ENCODE results near the gene ABLIM1. TPM values are rescaled to one million over a fixed set of nuclear protein-coding genes. Genes with fewer than 3 reads are reported as not detected.

Gene ABLIM1
- total and polyA plus RNA-seq, 2 donors (not counting 1 experiment from before 2014, with no cell fraction given) = 5.3 to 13.6 TPM

- TF ChIP-seq, protein P1, sequence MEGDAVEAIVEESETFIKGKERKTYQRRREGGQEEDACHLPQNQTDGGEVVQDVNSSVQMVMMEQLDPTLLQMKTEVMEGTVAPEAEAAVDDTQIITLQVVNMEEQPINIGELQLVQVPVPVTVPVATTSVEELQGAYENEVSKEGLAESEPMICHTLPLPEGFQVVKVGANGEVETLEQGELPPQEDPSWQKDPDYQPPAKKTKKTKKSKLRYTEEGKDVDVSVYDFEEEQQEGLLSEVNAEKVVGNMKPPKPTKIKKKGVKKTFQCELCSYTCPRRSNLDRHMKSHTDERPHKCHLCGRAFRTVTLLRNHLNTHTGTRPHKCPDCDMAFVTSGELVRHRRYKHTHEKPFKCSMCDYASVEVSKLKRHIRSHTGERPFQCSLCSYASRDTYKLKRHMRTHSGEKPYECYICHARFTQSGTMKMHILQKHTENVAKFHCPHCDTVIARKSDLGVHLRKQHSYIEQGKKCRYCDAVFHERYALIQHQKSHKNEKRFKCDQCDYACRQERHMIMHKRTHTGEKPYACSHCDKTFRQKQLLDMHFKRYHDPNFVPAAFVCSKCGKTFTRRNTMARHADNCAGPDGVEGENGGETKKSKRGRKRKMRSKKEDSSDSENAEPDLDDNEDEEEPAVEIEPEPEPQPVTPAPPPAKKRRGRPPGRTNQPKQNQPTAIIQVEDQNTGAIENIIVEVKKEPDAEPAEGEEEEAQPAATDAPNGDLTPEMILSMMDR (conservative IDR thresholded peaks at IDR 0.05 in 1 of 2, IDR thresholded peaks at IDR 0.05 in 1 of 2; ENCODE audit: low read depth in 1 of 2, low read length in 2 of 2) = no peak
- no peak for TF ChIP-seq EZH2 (IDR thresholded peaks at IDR 0.05; ENCODE audit: low read length, missing control alignments)
- no peak overlapping the region for H2AFZ ChIP-seq (ENCODE audit: low read length)
- H3K27ac ChIP-seq (ENCODE audit: insufficient read depth, low read length) = no peak overlapping the region
- no peak for DNase-seq (ENCODE audit: low read depth in 2 of 2)
- H4K20me1 ChIP-seq (ENCODE audit: control insufficient read depth, extremely low read depth, insufficient read depth, low read length) = no peaks in the 10 kb centered on the region
- no peaks in the 10 kb centered on the region for H3K79me2 ChIP-seq (ENCODE audit: control insufficient read depth, insufficient read depth, low read length)
- no peak overlapping the region for H3K9ac ChIP-seq (ENCODE audit: insufficient read depth, low read length)
- no peaks in the 10 kb centered on the region for H3K36me3 ChIP-seq (ENCODE audit: control insufficient read depth, insufficient read depth, low read length)
- peaks cover 3% of the 10 kb centered on the region for H3K27me3 ChIP-seq (ENCODE audit: control insufficient read depth, insufficient read depth, low read length)
- no peaks in the 10 kb centered on the region for H3K9me3 ChIP-seq (ENCODE audit: control insufficient read depth, insufficient read depth, low read depth, low read length)
- peaks cover 7% of the 10 kb centered on the region for H3K4me1 ChIP-seq (ENCODE audit: control insufficient read depth, extremely low read depth, insufficient read depth, low read length)
- H3K4me3 ChIP-seq (replicated peaks in 1 of 4; ENCODE audit: control extremely low read depth in 1 of 4, insufficient read depth in 1 of 4, low read depth in 3 of 4, low read length in 4 of 4) = no peak overlapping the region
- no peak overlapping the region for H3K4me2 ChIP-seq (ENCODE audit: extremely low read depth, insufficient read depth, low read length)
These were observed 120.3 kb downstream of the ABLIM1 start for GRCh38 chr10:114537736-114538135.

GRCh38 chr10:114534571-114534981 lies 123.5 kb downstream of the ABLIM1 start:
- Histone ChIP-seq H3K4me1 (ENCODE audit: control insufficient read depth, extremely low read depth, insufficient read depth, low read length) (no peaks in the 10 kb centered on the region), H3K9ac (ENCODE audit: insufficient read depth, low read length) (no peak overlapping the region), H3K36me3 (ENCODE audit: control insufficient read depth, insufficient read depth, low read length) (no peaks in the 10 kb centered on the region), H3K9me3 (ENCODE audit: control insufficient read depth, insufficient read depth, low read depth, low read length) (no peaks in the 10 kb centered on the region), H4K20me1 (ENCODE audit: control insufficient read depth, extremely low read depth, insufficient read depth, low read length) (no peaks in the 10 kb centered on the region), H3K4me3 (replicated peaks in 1 of 4; ENCODE audit: control extremely low read depth in 1 of 4, insufficient read depth in 1 of 4, low read depth in 3 of 4, low read length in 4 of 4) (no peak overlapping the region), H3K4me2 (ENCODE audit: extremely low read depth, insufficient read depth, low read length) (no peak overlapping the region), H3K27ac (ENCODE audit: insufficient read depth, low read length) (no peak overlapping the region), H3K79me2 (ENCODE audit: control insufficient read depth, insufficient read depth, low read length) (no peaks in the 10 kb centered on the region), H2AFZ (ENCODE audit: low read length) (no peak overlapping the region), H3K27me3 (ENCODE audit: control insufficient read depth, insufficient read depth, low read length) (peaks cover 3% of the 10 kb centered on the region)
- TF ChIP-seq, protein P1 (conservative IDR thresholded peaks at IDR 0.05 in 1 of 2, IDR thresholded peaks at IDR 0.05 in 1 of 2; ENCODE audit: low read depth in 1 of 2, low read length in 2 of 2) = no peak
- no peak for TF ChIP-seq EZH2 (IDR thresholded peaks at IDR 0.05; ENCODE audit: low read length, missing control alignments)
- DNase-seq (ENCODE audit: low read depth in 2 of 2) = no peak

DNA sequence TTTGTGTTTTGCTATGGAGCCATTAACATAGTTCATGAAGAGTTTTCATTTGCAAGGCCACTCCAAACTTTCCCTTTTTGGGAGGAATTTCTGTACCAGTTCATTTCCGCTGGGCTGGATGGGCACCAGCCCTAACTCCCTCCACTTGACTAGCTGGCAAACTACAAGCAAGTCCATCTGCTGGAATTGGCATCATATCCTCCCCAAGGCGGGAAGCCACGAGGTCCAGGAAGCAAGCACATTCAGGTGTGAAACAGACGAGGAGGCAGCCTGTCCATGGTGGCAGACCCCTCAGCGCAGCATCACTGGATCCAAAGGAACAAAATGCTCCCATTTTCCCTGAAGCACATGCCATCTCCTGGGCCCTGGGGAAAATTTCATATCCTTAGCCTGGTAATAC lies 125.8 kb downstream of the ABLIM1 start:
- TF ChIP-seq, protein P1 (conservative IDR thresholded peaks at IDR 0.05 in 1 of 2, IDR thresholded peaks at IDR 0.05 in 1 of 2; ENCODE audit: low read depth in 1 of 2, low read length in 2 of 2) = no peak
- no peak for TF ChIP-seq EZH2 (IDR thresholded peaks at IDR 0.05; ENCODE audit: low read length, missing control alignments)
- H3K36me3 ChIP-seq (ENCODE audit: control insufficient read depth, insufficient read depth, low read length) = no peaks in the 10 kb centered on the region
- no peak overlapping the region for H3K27ac ChIP-seq (ENCODE audit: insufficient read depth, low read length)
- no peak overlapping the region for H3K4me3 ChIP-seq (replicated peaks in 1 of 4; ENCODE audit: control extremely low read depth in 1 of 4, insufficient read depth in 1 of 4, low read depth in 3 of 4, low read length in 4 of 4)
- DNase-seq (ENCODE audit: low read depth in 2 of 2) = no peak
- no peaks in the 10 kb centered on the region for H3K79me2 ChIP-seq (ENCODE audit: control insufficient read depth, insufficient read depth, low read length)
- no peak overlapping the region for H3K4me2 ChIP-seq (ENCODE audit: extremely low read depth, insufficient read depth, low read length)
- H3K9me3 ChIP-seq (ENCODE audit: control insufficient read depth, insufficient read depth, low read depth, low read length) = no peaks in the 10 kb centered on the region
- no peaks in the 10 kb centered on the region for H4K20me1 ChIP-seq (ENCODE audit: control insufficient read depth, extremely low read depth, insufficient read depth, low read length)
- no peak overlapping the region for H3K9ac ChIP-seq (ENCODE audit: insufficient read depth, low read length)
- peaks cover 3% of the 10 kb centered on the region for H3K27me3 ChIP-seq (ENCODE audit: control insufficient read depth, insufficient read depth, low read length)
- no peak overlapping the region for H2AFZ ChIP-seq (ENCODE audit: low read length)
- no peaks in the 10 kb centered on the region for H3K4me1 ChIP-seq (ENCODE audit: control insufficient read depth, extremely low read depth, insufficient read depth, low read length)

Data from fibroblast of lung (primary cell).